ENCODE measurements around the gene BHLHE23.

BHLHE23 gene

DNA sequence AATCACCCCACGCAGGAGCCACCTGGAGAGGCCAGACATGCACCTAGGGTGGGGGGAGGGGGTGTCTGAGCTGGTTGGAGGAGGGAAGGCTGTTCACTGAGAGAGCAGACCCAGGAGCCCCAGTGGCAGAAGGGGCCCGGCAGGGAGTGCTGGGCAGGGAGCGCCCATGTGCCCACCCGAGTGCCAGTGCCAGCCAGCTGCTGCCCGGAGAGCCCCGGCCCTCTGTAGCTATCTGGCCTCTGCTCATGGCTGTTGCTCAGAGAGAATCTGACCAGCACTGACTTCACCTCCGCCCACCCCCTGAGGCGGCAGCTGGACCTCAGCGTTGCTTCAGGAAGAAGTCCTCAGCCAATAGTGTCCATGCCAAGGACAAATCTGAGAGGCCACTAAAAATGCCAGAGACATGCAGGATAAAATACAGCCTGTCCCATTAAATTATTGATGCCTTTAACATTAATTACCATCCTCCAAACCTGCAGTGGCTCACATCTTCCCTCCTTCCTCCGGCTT is 31.5 kb downstream of the BHLHE23 start:
- no peak for DNase-seq (ENCODE audit: low read depth in 1 of 2, low spot score in 1 of 2)

- DNase-seq (ENCODE audit: low read depth in 1 of 2, low spot score in 1 of 2) = no peak
These were observed 33.7 kb downstream of the BHLHE23 start for GRCh38 chr20:62972845-62973745.

- peak; percentile 70 to 78 for DNase-seq (ENCODE audit: low read depth in 1 of 2, low spot score in 1 of 2)
These were observed 34.6 kb downstream of the BHLHE23 start for GRCh38 chr20:62971950-62972844.

DNA sequence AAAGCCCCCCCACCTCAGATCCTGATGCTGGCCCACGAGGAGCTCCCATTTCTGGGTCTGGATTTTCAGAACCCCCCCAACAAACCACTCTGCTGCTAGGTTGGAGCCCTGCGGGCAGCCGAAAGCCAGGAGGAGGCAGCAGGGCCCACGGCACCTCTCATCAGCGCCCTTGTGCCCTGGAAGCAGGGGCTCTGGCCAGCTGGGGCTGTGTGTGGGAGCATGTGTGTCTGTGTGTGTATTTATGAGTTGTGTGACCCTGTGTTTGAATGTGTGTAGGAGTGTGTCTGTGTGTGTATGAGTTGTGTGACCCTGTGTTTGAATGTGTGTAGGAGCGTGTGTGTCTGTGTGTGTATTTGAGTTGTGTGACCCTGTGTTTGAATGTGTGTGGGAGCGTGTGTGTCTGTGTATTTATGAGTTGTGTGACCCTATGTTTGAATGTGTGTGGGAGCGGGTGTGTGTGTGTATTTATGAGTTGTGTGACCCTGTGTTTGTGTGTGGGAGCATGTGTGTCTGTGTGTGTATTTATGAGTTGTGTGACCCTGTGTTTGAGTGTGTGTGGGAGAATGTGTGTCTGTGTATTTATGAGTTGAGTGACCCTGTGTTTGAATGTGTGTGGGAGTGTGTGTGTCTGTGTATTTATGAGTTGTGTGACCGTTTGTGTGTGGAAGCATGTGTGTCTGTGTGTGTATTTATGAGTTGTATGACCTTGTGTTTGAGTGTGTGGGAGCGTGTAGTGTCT is 35.4 kb downstream of the BHLHE23 start:
- no peak for DNase-seq (ENCODE audit: low read depth in 1 of 2, low spot score in 1 of 2)

- no peak for DNase-seq (ENCODE audit: low read depth in 1 of 2, low spot score in 1 of 2)
These were observed 36.2 kb downstream of the BHLHE23 start for GRCh38 chr20:62970307-62971210.

DNA sequence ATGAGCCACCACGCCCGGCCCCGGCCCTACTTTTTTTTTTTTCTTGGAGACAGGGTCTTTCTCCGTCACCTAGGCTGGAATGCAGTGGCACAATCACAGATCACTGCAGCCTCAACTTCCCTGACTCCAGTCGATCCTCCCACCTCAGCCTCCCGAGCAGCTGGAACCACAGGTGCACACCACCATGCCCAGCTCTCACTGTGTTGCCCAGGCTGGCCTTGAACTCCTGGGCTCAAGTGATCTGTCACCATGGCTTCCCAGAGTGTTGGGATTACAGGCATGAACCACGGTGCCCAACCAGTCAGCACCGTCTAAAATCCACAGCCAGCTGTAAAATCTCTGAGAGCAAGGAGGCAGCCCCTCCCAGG is 36.8 kb downstream of the BHLHE23 start:
- DNase-seq (ENCODE audit: low read depth in 1 of 2, low spot score in 1 of 2) = no peak

DNA sequence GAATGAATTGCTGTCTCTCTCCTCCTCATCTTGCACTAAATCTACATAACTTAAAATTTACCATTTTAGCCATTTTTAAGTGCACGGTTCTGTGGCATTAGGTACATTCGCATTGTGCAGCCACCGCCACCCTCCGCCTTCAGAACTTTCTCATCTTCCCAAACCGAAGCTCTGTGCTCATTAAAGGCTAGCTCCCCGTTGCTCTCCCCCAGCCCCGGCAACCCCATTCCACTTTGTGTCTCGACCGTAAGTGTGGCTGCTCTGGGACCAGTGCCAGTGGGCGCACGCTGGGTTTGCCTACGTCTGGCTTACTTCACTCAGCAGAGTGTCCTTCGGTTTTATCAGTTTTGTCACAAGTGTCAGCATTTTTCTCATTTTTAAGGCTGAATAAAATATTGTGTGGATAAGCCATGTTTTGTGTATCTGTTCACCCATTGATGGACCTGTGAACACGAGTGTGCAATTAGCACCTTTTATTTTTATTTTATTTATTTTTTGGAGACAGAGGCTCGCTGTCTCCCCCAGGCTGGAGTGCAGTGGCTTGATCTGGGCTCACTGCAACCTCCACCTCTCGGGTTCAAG is 37.5 kb downstream of the BHLHE23 start:
- DNase-seq (ENCODE audit: low read depth in 1 of 2, low spot score in 1 of 2) = no peak

- no peak for DNase-seq (ENCODE audit: low read depth in 1 of 2, low spot score in 1 of 2)
These were observed 38.2 kb downstream of the BHLHE23 start for GRCh38 chr20:62968378-62969178.

DNA sequence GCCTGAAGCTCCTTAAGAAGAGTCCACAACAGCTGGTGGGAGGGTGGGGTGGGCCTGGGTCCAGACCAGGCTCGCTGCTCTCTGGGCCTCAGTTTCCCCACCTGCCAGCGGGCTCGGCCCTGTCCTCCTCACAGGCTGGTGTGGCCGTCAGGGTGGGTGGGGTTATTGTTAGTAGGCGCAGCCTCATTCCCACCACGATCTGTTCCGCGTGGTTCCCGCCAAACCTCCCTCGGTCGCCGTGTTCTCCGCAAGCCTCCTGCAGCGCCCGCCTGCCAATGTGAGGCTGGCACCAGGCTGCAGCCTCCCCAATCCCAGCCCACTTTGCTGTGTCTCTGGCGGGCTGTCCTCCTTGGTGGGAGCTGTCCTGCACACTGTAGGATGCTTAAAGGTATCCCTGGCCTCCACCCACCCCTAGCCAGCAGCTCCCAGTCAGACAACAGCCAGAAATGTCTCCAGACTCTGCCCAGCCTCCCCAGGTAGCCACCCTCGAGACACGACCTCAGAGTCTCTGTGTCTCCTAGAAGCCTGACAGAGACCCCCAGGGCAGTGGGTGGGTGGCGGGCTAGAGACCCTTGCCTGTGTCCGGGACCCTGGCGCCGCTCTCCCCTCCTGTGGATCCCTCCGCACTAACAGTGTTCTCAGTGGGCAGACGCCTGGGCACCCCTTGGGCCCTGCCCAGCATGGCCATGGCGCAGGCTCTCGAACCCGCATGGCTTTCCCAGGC is 39.0 kb downstream of the BHLHE23 start:
- DNase-seq (ENCODE audit: low read depth in 1 of 2, low spot score in 1 of 2) = no peak

GRCh38 chr20:62967149-62967501 is 39.6 kb downstream of the BHLHE23 start:
- no peak for DNase-seq (ENCODE audit: low read depth in 1 of 2, low spot score in 1 of 2)

GRCh38 chr20:62966212-62967148 is 40.3 kb downstream of the BHLHE23 start:
- no peak for DNase-seq (ENCODE audit: low read depth in 1 of 2, low spot score in 1 of 2)

DNA sequence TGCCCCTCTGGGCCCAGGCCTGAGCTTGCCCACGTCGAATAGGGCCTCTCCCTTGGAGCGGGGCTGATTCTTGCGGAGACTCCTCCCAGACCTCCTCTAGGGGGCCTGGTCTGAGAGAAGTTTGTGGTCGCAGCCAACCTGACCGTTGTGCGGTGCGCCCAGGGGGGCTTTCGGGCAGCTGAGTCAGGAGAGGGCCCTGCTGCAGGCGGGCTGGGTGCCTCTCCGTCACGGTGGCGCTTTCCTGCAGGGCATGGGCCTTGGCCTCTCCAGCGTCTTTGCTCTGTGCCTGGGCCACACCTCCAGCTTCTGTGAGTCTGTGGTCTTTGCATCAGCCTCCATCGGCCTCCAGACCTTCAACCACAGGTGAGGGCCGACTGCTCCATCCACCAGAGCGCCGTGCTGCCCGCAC is 41.4 kb downstream of the BHLHE23 start:
- DNase-seq (ENCODE audit: low read depth in 1 of 2, low spot score in 1 of 2) = no peak

- no peak for DNase-seq (ENCODE audit: low read depth in 1 of 2, low spot score in 1 of 2)
These were observed 42.1 kb downstream of the BHLHE23 start for GRCh38 chr20:62964700-62965099.

DNA sequence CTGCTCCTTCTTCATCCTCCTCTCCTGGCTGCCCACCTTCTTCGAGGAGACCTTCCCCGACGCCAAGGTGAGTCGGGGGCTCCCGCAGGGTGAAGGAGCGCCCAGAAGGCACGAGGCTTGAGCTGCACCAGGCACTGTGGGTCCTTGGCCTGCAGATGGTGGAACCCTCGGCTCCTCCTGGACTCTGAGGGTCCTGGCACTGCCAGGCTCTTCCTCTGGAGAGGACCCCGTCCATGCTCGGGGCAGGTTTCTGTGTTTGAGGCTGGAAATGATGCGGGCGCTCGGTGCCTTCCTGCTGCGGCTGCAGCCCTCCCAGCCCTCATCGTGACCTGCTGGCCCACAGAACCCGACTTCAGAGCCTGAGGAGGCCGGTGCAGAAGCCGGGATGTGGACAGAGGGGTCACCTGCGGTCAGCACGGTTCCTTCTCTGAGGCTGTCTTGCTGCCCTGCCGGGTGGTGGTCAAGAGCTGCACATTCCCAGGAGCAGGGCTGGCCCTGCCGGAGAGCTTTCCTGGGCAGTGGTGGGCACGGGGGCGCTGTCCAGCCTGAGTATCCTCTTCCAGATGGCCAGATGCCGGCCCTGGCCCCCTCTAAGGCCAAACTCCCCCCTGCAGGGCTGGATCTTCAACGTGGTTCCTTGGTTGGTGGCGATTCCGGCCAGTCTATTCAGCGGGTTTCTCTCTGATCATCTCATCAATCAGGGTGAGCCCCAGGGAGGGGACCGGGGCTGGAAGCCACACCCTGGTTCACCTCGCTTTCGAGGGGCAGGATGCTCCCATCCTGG is 43.0 kb downstream of the BHLHE23 start:
- no peak for DNase-seq (ENCODE audit: low read depth in 1 of 2, low spot score in 1 of 2)

GRCh38 chr20:62962891-62963613 is 43.7 kb downstream of the BHLHE23 start:
- no peak for DNase-seq (ENCODE audit: low read depth in 1 of 2, low spot score in 1 of 2)

Measured in stimulated activated CD4-positive, alpha-beta T cell treated with anti-CD3 and anti-CD28 coated beads, Interleukin-15, amount 100 ng/mL, for 1 hour (primary cell).